Measurements from ENCODE around the gene BANF2. TPM values are rescaled to one million over a fixed set of nuclear protein-coding genes. Genes with fewer than 3 reads are reported as not detected.

The BANF2 gene
- total RNA-seq, 1 experiment from 2014 or later: not detected

- Histone ChIP-seq H3K79me2 (ENCODE audit: insufficient read depth, low read length) (no peaks in the 10 kb centered on the region), H3K36me3 (ENCODE audit: control insufficient read depth in 1 of 2, insufficient read depth in 2 of 2, low read length in 2 of 2) (no peaks in the 10 kb centered on the region), H2AFZ (ENCODE audit: low read depth, low read length, poor library complexity, severe bottlenecking) (no peak overlapping the region), H3K9ac (ENCODE audit: low read length) (no peak overlapping the region), H3K9me3 (ENCODE audit: control insufficient read depth in 1 of 2, insufficient read depth in 1 of 2, low read depth in 1 of 2, low read length in 2 of 2) (no peaks in the 10 kb centered on the region), H3K27me3 (ENCODE audit: insufficient read depth, low read length) (no peaks in the 10 kb centered on the region), H3K4me2 (ENCODE audit: low read length) (no peak overlapping the region), H3K4me3 (replicated peaks in 1 of 2; ENCODE audit: low read depth in 1 of 2, low read length in 2 of 2) (no peak overlapping the region), H3K4me1 (ENCODE audit: control insufficient read depth in 1 of 2, insufficient read depth in 2 of 2, low read length in 2 of 2) (no peaks in the 10 kb centered on the region), H4K20me1 (ENCODE audit: insufficient read depth) (no peaks in the 10 kb centered on the region), H3K27ac (ENCODE audit: low read depth, low read length) (no peak overlapping the region), H3K9me2 (ENCODE audit: insufficient read depth) (no peaks in the 10 kb centered on the region)
- no peak for DNase-seq (ENCODE audit: low read depth, low spot score)
- ATAC-seq: no peak
- RAD21 ChIA-PET (ENCODE audit: low non-redundant PET in 1 of 2, low total read pairs in 2 of 2, uncharacterized antibody in 2 of 2, unreplicated experiment in 2 of 2): no interaction called here
- TF ChIP-seq POLR2A (IDR thresholded peaks at IDR 0.05; ENCODE audit: borderline replicate concordance, extremely low read depth, insufficient read depth, insufficient read length) (no peak), RAD21 (IDR thresholded peaks at IDR 0.05; ENCODE audit: low read depth) (no peak)
- CTCF ChIA-PET: no interaction called here
- intact Hi-C loops (cut with micrococcal nuclease): no loop called here
- POLR2A ChIA-PET: no interaction called here
- no TSS peak for BruUV-seq (replicated peaks)
These were observed 871 bp downstream of the BANF2 start for GRCh38 chr20:17700637-17701036.

- intact Hi-C loops (cut with micrococcal nuclease): no loop called here
- no peak overlapping the region for H3K9ac ChIP-seq (ENCODE audit: low read length)
- no peak overlapping the region for H2AFZ ChIP-seq (ENCODE audit: low read depth, low read length, poor library complexity, severe bottlenecking)
- no peaks in the 10 kb centered on the region for H3K9me2 ChIP-seq (ENCODE audit: insufficient read depth)
- no peaks in the 10 kb centered on the region for H3K79me2 ChIP-seq (ENCODE audit: insufficient read depth, low read length)
- no peaks in the 10 kb centered on the region for H3K9me3 ChIP-seq (ENCODE audit: control insufficient read depth in 1 of 2, insufficient read depth in 1 of 2, low read depth in 1 of 2, low read length in 2 of 2)
- no peak for TF ChIP-seq RAD21 (IDR thresholded peaks at IDR 0.05; ENCODE audit: low read depth)
- TF ChIP-seq SIN3A (IDR thresholded peaks at IDR 0.05; ENCODE audit: low read depth): no peak
- TF ChIP-seq CEBPB (IDR thresholded peaks at IDR 0.05; ENCODE audit: low read depth): no peak
- no peak for TF ChIP-seq TCF7L2 (IDR thresholded peaks at IDR 0.05; ENCODE audit: borderline replicate concordance, extremely low read depth, insufficient read depth, insufficient read length)
- no peak for TF ChIP-seq MAX (IDR thresholded peaks at IDR 0.05)
- TF ChIP-seq ZFX (IDR thresholded peaks at IDR 0.05): no peak
- TF ChIP-seq JUND (IDR thresholded peaks at IDR 0.05): no peak
- TF ChIP-seq CBX3 (IDR thresholded peaks at IDR 0.05; ENCODE audit: low read depth): no peak
- no peak for TF ChIP-seq EZH2 (IDR thresholded peaks at IDR 0.05)
- no peak for TF ChIP-seq POLR2A (IDR thresholded peaks at IDR 0.05; ENCODE audit: borderline replicate concordance, extremely low read depth, insufficient read depth, insufficient read length)
- TF ChIP-seq SP1 (IDR thresholded peaks at IDR 0.05; ENCODE audit: low read depth): no peak
- no peak for TF ChIP-seq YY1 (IDR thresholded peaks at IDR 0.05; ENCODE audit: extremely low read depth, insufficient replicate concordance, low read depth, low read length)
- no peak for TF ChIP-seq FOSL1 (IDR thresholded peaks at IDR 0.05; ENCODE audit: low read depth)
- no peak for TF ChIP-seq EZH2phosphoT487 (IDR thresholded peaks at IDR 0.05; ENCODE audit: borderline replicate concordance)
- TF ChIP-seq ATF3 (IDR thresholded peaks at IDR 0.05): no peak
- TF ChIP-seq EGR1 (IDR thresholded peaks at IDR 0.05; ENCODE audit: low read depth): no peak
- TF ChIP-seq ELF1 (IDR thresholded peaks at IDR 0.05; ENCODE audit: borderline replicate concordance, low read depth): no peak
- H4K20me1 ChIP-seq (ENCODE audit: insufficient read depth): no peaks in the 10 kb centered on the region
- H3K27ac ChIP-seq (ENCODE audit: low read depth, low read length): no peak overlapping the region
- no peaks in the 10 kb centered on the region for H3K27me3 ChIP-seq (ENCODE audit: insufficient read depth, low read length)
- no peak overlapping the region for H3K4me3 ChIP-seq (replicated peaks in 1 of 2; ENCODE audit: low read depth in 1 of 2, low read length in 2 of 2)
- H3K4me1 ChIP-seq (ENCODE audit: control insufficient read depth in 1 of 2, insufficient read depth in 2 of 2, low read length in 2 of 2): no peaks in the 10 kb centered on the region
- POLR2A ChIA-PET: no interaction called here
- H3K4me2 ChIP-seq (ENCODE audit: low read length): no peak overlapping the region
- DNase-seq (ENCODE audit: low read depth, low spot score) (no peak), ATAC-seq (no peak)
- CTCF ChIA-PET: interaction anchor here (0.8 kb wide), 1 partner anchor 20 kb away, joined by 4 read pairs; the partner anchor contains the start of gene RRBP1
- RAD21 ChIA-PET (ENCODE audit: low non-redundant PET in 1 of 2, low total read pairs in 2 of 2, uncharacterized antibody in 2 of 2, unreplicated experiment in 2 of 2): no interaction called here
- BruUV-seq (replicated peaks): no TSS peak
- H3K36me3 ChIP-seq (ENCODE audit: control insufficient read depth in 1 of 2, insufficient read depth in 2 of 2, low read length in 2 of 2): no peaks in the 10 kb centered on the region
These were observed 2.1 kb downstream of the BANF2 start for GRCh38 chr20:17701826-17702225.

All from HCT116 (cell line).